GM12892 (cell line): ENCODE results near the gene PIAS4.

ENCODE experiments used
- POLR2A ChIP-seq: IDR thresholded peaks from 2 replicates; pipeline ENCODE4 v1.6.1; 2011; ENCODE audit warnings: low read depth, low read length, control low read depth
- POLR2AphosphoS5 ChIP-seq: IDR thresholded peaks from 2 replicates; pipeline ENCODE4 v1.6.1; 2011; ENCODE audit warnings: low read depth, low read length, control low read depth

DNA sequence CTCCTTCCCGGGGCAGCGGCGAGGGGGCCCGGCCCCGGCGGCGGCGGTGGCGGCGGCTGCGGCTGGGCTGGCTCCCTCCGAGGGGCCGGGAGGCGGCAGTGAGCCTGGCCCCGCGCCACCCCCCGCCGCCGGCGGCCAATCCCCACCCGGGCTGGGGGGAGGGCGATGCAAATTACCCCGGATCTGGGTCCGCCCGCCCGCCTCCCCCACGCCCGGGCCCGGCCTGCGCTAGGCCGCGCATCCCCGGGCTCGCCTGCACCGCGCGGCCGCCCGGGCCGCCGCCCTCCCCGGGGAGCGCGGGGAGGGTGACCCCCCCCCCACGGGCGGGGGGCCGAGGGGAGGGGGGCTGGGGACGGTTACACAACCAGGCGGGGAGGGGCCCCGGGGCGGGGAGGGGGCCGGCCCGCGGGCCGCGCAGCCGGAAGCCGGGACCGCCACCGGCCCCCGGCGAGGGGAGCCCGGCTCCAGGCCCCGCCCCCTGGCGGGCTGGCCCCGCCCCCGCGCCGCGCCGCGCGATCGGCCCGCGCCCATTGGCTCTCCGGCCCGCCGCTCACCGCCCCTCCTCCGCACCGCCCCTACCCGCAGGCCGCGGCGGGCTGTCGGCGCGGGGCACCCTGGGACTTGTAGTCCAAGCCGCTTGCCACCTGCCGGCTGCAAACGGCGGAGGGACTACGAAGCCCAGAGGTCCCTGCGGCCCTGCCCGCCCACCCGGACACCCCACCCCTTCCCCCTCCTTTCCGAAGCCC lies 58.1 kb downstream of the PIAS4 start:
- peak; percentile 47; the same call in 1 of the 2 replicates for TF ChIP-seq POLR2A
- no peak for TF ChIP-seq POLR2AphosphoS5
